ENCODE data around the gene ATE1.
A peak's percentile ranks its signal among the peaks of the same experiment; 100 is the strongest.
"Not testable (repeated sequence)": the region's sequence is repeated elsewhere in the genome, so short reads cannot be mapped to it uniquely, and the experiment has no call there.

Gene ATE1

GRCh38 chr10:121828045-121828444 is 99.8 kb downstream of the ATE1 start:
- DNase-seq, result no peak

GRCh38 chr10:121826773-121827172 is 101.1 kb downstream of the ATE1 start:
- DNase-seq, result not testable (repeated sequence)

GRCh38 chr10:121823993-121824463 is 103.8 kb downstream of the ATE1 start:
- DNase-seq, result peak; percentile 73

GRCh38 chr10:121822724-121823123 is 105.1 kb downstream of the ATE1 start:
- DNase-seq, result no peak

DNA sequence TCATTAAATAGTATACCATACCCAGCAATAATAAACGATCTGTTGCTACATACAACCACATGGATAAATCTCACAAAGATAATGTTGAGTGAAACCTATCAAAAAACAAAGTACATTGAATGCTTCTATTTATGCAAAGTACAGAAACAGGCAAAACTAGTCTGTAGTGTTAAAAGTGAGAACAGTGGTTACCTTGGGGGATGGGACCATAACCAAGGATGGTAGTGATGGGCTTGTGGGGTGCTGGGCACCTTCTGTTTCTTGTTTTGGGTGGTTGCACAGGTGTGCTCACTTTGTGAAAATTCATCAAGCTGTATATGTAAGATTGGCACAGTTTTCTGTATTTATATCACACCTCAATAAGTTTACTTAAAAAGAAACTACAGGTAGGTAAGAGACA is 105.7 kb downstream of the ATE1 start:
- no peak for DNase-seq

DNA sequence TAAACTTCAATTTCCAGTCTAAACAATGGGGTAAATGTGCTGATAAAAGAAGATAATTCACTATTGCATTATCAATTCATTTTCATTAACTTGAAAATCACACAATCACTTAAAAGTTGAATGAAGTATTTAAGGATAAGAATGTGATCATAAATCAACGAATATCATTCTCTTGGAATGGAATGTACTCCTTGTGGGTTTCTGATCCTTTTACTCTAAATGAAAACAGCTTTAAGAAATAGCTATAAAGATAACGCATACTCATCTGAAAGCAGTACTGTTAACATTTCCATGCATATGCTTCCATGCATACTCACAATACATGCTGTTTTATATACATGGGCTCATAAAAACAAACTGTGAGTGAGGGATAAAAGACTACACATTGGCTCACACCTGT is 108.8 kb downstream of the ATE1 start:
- no peak for DNase-seq

DNA sequence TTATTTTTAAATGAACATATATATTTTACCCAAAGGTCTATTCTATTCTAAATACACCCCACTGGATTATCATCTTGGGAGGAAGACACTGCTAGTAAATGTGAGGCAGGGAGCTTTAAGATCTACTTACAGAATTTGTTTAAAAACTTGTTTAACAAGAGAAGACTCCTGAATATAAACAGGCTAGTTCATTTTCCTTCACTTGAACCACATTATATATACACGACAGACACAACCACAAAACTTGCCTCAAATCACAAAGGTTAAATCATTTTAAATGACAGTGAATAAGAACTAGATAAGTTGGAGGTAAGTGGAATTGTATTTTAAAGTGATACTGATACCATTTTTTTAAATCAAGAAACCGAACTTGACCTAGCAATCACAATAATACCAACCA is 109.2 kb downstream of the ATE1 start:
- DNase-seq, result no peak

DNA sequence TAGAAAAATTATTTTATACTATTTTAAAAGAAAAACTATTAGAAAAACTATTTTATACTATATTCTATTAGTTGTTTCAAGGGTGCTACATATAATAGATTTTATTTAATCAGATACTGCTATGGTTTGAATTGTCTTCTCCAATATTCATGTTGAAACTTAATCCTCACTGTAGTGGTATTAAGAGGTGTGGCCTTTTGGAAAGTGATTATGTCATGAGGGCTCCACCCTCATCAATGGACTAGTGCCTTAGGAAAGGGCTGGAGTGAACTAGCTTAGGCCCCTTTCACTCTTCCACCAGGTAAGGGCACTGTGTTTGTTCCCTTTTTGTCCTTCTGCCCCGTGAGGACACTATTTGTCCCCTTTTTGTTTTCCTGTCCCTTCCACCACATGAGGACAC is 111.6 kb downstream of the ATE1 start:
- DNase-seq, result no peak

DNA sequence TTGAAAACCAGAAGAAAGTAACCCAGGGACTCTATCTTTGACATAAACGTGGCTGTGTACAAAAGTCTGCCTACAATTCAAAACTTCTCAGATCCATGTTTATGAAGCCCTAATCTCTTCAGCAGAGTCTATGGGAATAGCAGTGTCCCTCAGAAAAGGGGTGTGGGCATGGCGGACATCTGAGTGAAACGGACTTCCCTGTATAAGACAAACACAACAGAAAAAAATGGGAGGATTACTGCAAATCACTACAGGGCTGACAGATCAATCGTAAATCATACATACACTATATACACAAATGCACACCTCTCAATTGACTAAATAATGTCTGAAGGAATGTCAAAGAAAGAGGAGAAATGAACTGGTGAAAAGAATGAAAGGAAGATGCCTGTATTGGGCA is 114.0 kb downstream of the ATE1 start:
- DNase-seq, result no peak

DNA sequence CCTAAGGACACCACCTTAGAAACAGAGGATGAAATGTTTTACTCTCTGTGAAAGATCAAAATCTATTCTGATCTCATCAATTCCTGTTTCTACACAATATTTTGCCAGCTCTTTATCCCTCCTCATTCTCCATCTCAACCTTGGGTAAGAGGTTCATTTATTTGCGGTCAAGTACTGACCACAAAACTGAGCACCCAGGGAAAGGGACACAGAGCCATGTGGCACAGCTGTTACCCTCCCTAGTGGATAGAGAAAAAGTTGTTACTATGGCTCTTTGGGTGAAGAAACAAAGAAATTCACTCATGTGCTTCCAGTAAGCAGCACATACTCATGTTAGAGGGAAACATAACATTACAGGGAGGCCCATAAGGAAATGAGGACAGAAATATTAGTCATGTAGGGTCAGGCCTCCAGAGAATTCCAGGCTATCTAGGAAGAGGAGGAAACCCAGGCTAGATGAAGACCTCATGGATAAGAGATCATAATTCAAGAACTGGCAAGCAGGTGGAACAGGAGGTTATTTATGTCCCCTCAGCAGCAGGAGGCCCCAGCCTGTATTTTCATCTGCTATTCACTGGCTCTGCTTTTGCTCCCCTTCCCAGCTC is 114.5 kb downstream of the ATE1 start:
- DNase-seq, result no peak

DNA sequence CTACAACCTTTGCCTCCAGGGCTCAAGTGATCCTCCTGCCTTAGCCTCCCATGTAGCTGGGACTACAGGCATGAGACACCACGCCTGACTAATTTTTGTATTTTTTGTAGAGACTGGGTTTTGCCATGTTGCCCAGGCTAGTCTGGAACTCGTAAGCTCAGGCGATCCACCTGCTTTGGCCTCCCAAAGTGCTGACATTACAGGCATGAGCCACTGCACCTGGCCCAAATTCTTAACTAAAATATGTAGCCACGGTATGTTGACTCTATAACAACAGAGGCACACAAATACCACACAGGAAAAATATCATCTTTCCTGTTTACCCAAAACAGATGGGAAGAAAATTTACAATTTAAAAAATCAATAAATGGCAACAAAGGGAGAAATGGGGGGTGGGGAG is 115.8 kb downstream of the ATE1 start:
- no peak for DNase-seq

GRCh38 chr10:121811386-121811785 is 116.4 kb downstream of the ATE1 start:
- no peak for DNase-seq

- DNase-seq, result no peak
Observed at GRCh38 chr10:121808835-121809234, 119.0 kb downstream of the ATE1 start.

DNA sequence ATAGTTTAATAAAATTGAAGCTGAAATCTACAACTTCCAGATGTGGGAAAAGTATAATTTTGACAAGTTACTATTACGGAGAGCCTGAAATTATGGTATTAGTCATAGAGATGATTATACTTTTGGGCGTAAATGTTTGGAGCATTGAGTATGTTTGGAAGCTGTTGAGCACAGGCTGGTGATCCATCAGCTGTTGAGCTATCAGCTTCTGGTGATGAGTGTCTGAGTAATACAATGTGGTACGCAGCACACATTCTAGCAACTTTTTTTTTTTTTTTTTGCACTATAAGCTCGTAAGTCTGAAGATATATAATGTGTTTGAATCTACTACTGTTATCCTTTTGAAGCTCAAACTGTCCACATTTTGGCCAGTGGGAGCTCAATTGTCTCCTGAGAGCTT is 123.4 kb downstream of the ATE1 start:
- no peak for DNase-seq

DNA sequence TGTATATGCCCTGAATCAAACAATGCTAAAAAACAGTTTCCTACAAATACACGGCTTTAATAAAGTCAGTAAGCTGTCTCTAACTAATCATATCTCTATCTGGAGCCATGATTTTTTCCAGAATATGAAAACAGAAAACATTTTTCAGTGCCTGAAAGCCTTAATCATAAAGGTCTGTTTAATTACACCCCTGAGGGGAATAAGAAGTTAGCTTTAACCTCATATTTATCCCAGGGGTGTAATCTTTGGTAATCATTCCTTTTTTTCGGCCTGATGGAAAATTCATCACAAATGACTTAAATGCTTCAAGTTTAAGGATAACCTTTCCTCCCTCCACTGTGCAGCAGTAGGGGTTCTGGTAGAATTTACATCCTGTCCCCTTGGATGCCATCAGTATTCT is 124.2 kb downstream of the ATE1 start:
- DNase-seq, result no peak

- DNase-seq, result no peak
Observed at GRCh38 chr10:121800831-121801230, 127.0 kb downstream of the ATE1 start.

DNA sequence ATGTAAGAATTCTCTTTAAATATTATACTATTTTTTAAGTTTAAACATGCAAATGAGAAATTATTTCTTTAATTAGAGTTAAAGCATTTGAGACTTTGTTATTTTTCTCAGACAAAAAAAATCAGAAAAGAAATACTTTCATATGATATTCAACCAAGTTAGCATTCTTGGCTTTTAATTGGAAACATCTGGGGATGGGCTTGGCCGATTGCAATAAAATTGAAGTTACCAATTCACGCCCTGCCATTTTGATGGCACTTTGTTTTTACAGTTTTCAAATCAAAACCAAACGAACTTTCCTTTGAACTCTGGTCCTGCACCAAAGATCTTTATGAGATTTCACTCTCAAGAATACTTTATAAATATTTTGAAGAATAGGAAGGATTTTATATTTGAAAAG is 127.7 kb downstream of the ATE1 start:
- no peak for DNase-seq

DNA sequence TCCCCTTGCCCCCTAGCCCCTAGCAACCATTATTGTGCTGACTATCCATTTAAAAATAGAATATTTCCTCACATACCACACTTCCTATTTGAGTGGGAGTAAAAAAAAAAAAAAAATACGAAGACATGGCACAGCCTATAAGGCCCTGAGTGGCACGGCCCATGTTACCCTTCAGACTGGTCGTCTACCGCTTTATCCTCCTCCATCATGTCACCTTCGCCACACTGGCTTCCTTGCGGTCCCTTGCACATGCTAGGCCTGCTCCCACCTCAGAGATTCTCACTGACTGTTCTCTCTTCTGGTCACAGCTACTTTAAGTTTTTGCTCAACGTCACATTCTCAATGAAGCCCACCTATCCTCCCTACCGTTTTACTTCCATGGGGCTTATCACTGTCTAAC is 130.3 kb downstream of the ATE1 start:
- DNase-seq, result no peak

GRCh38 chr10:121796342-121796741 is 131.5 kb downstream of the ATE1 start:
- no peak for DNase-seq

DNA sequence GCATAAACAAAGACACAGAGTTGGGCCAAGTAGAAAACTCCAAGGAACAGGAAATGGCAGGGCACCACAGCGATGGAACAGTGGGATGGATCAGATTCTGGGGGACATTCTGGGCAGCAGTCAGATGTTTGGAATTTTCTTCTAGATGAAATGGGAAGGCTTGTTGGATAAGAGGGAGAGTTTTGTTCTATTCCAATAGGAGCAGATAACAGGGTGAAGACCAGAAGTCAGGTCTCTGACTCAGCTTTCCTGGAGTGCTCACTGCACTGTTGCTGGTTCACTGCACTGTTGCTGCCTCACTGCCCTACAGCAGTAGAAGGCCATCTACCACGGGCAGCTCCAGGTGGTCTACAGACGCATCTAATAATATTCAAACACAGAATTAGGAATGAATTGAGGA is 135.6 kb downstream of the ATE1 start:
- DNase-seq, result no peak

- DNase-seq, result no peak
Observed at GRCh38 chr10:121791761-121792160, 136.1 kb downstream of the ATE1 start.

- DNase-seq, result no peak
Observed at GRCh38 chr10:121788717-121789116, 139.1 kb downstream of the ATE1 start.

DNA sequence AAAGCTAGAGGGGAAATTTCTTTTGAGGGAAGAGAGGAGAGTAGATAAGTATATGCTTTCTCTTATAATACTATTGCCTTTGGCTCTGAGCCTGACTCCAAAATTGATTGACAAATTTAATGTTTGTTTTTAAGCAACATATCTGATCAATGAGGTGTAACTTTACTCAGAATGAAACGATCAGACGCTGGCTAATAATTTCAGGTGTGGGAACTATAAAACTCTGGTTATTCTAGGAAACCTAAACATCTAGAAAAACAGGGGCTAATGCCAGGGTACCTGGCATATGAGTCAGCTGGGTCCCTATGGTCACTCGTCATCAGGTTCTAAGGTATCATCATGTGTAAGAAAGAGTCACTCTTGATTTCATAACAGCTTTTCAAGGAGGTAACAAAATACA is 139.7 kb downstream of the ATE1 start:
- no peak for DNase-seq

DNA sequence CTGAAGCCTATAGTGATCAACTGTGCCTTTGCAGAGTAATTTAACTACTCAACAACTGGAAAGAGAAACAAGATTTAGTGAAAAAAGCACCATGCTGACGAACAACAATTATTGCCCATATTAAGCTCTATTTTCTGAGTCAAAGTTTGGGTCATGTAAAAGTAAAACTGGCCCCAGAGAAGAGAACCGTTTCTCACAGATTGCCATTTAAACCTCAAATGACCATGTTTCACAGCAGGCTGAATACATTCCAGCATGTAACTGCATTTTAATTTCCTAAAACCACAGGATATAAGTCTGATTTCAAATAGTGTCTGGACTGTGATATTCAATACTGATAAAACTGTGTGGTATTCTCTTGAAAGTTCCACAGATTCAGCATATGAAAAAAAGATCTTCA is 140.7 kb downstream of the ATE1 start:
- DNase-seq, result no peak

DNA sequence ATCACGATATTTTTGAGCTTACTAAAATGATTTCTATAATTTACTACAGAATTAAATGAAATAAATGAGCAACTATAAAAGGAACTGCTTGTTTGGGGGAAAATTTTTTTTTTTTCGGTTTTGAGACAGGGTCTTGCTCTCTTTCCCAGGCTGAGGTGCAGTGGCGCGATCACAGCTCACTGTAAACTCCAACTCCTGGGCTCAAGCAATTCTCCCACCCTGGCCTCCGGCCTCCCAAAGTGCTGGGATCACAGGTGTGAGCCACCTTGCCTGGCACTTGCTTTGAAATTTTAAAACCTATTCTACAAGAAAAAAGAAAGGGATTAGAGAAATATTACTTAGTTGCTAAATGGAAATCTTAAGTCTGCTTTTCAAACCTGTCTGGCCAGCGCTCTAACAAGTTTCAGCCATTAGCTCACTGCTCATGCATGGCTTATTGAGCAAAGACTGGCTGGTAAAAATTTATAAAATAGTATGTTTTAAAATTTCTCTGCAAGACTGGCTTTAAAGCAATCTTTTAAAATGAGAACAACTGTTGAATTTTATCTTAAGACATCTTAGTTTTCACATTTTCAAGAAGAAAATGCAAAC is 144.0 kb downstream of the ATE1 start:
- DNase-seq, result no peak

Measured in hematopoietic multipotent progenitor cell treated with erythropoietin and hydrocortisone succinate and interleukin-3 and kit ligand, for 8 days (in vitro differentiated cells).